AG09309 (cell line): Measurements from ENCODE around the gene WDR91.

Experiments
- DNase-seq: peaks from one replicate; pipeline ENCODE4 v3.0.0-alpha.2; 2010; ENCODE audit warnings: low read depth
- H3K4me3 ChIP-seq: 2 replicates; pipeline ENCODE4 v1.5.1; 2011; ENCODE audit warnings: mild to moderate bottlenecking, low read depth, low read length, moderate library complexity; ENCODE audit not compliant: control insufficient read depth
- TF ChIP-seq, protein P1 (sequence below): IDR thresholded peaks from 2 replicates; pipeline ENCODE4 v1.5.1; 2011; ENCODE audit warnings: mild to moderate bottlenecking, low read depth, low read length, inconsistent platforms; ENCODE audit not compliant: insufficient read depth, control insufficient read depth; ENCODE audit errors: missing control alignments

The WDR91 gene

DNA sequence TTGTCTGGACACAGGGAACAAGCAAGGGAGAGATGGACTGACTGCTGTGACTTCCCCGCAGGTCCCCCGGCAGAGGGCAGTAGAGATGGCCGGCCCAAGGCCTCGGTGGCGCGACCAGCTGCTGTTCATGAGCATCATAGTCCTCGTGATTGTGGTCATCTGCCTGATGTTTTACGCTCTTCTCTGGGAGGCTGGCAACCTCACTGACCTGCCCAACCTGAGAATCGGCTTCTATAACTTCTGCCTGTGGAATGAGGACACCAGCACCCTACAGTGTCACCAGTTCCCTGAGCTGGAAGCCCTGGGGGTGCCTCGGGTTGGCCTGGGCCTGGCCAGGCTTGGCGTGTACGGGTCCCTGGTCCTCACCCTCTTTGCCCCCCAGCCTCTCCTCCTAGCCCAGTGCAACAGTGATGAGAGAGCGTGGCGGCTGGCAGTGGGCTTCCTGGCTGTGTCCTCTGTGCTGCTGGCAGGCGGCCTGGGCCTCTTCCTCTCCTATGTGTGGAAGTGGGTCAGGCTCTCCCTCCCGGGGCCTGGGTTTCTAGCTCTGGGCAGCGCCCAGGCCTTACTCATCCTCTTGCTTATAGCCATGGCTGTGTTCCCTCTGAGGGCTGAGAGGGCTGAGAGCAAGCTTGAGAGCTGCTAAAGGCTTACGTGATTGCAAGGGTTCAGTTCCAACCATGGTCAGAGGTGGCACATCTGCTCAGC lies 46.8 kb downstream of the WDR91 start:
- TF ChIP-seq, protein P1, sequence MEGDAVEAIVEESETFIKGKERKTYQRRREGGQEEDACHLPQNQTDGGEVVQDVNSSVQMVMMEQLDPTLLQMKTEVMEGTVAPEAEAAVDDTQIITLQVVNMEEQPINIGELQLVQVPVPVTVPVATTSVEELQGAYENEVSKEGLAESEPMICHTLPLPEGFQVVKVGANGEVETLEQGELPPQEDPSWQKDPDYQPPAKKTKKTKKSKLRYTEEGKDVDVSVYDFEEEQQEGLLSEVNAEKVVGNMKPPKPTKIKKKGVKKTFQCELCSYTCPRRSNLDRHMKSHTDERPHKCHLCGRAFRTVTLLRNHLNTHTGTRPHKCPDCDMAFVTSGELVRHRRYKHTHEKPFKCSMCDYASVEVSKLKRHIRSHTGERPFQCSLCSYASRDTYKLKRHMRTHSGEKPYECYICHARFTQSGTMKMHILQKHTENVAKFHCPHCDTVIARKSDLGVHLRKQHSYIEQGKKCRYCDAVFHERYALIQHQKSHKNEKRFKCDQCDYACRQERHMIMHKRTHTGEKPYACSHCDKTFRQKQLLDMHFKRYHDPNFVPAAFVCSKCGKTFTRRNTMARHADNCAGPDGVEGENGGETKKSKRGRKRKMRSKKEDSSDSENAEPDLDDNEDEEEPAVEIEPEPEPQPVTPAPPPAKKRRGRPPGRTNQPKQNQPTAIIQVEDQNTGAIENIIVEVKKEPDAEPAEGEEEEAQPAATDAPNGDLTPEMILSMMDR: no peak
- DNase-seq: no peak
- no peak overlapping the region for H3K4me3 ChIP-seq

GRCh38 chr7:135162382-135163001 lies 48.8 kb downstream of the WDR91 start:
- no peak for DNase-seq
- H3K4me3 ChIP-seq: no peak overlapping the region
- TF ChIP-seq, protein P1: no peak

DNA sequence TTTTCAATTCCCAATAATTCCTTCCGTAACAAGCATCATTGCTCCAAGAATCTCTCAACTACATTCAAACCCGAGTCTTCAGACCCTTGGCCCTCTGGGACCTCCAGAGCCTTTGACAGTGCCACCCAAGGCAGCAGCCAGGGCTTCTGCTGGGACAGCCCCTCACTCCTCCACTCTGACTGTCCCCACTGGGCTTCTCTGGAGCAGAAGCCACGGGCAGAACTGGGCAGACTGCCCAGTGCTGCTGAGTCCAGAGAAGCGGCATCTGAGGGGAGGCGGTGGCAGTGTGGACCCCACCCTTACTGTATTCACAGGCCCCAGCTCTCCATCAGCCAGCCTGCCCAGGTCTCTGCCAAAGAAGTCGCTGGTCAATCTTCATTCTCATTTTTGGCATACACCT lies 49.7 kb downstream of the WDR91 start:
- H3K4me3 ChIP-seq: no peak overlapping the region
- no peak for DNase-seq
- TF ChIP-seq, protein P1: no peak

- H3K4me3 ChIP-seq: no peak overlapping the region
- TF ChIP-seq, protein P1: no peak
- DNase-seq: no peak
Observed at GRCh38 chr7:135160858-135161653, 50.3 kb downstream of the WDR91 start.

DNA sequence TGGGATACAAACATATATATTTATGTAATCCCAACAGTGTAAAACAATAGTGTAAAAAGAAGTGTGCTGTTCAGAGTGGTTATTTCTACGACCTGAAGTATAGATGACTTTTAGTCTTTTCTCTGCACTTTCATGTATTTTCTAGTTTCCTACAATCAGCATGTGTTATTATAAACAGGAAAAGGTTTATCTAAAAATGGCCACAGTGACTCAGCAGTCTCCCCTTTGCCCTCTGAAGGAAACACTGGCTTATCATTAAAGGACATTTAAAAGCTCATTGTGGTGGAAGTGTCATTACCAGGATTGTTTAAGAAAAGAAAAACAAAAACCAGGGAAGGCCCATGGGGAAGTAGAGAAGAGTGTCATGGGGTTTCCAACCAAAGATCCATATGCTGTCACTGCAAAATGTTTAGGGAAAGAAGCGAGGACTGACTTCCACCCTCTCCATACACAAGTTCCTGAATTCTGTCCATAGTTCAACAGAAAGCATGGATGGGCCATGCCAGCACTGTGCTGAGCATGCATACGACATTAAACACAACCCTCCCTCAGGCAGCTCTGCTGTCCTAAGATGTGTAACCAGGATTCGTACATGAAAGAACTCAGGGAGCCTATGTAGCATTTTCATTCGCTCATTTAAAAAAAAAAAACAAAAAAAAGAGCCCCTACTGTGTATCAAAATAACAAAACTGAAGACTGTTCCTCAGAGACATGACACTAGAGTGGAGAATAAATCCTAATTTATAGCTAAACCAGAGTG lies 51.0 kb downstream of the WDR91 start:
- DNase-seq: no peak
- no peak overlapping the region for H3K4me3 ChIP-seq
- TF ChIP-seq, protein P1: no peak
